Activated effector memory CD4-positive, alpha-beta T cell treated with anti-CD3 and anti-CD28 coated beads, Interleukin-2, amount 50 U/mL, for 16 hours (primary cell): ENCODE measurements around the gene DXO.
"Not testable (repeated sequence)": the region's sequence is repeated elsewhere in the genome, so short reads cannot be mapped to it uniquely, and the experiment has no call there.

Experiments
- DNase-seq: peaks from one replicate; pipeline ENCODE4 v3.0.0-alpha.2; 2020

Gene DXO

GRCh38 chr6:31956796-31957195 is 15.1 kb downstream of the DXO start:
- DNase-seq, result no peak

- DNase-seq, result no peak
Observed at GRCh38 chr6:31954511-31954910, 17.4 kb downstream of the DXO start.

GRCh38 chr6:31952890-31953289 is 19.0 kb downstream of the DXO start:
- DNase-seq, result no peak

GRCh38 chr6:31952140-31952805 is 19.7 kb downstream of the DXO start:
- DNase-seq, result peak; percentile 75

- DNase-seq, result no peak
Observed at GRCh38 chr6:31949926-31950548, 21.9 kb downstream of the DXO start.

GRCh38 chr6:31948753-31949413 is 23.1 kb downstream of the DXO start:
- no peak for DNase-seq

GRCh38 chr6:31948306-31948705 is 23.6 kb downstream of the DXO start:
- DNase-seq, result no peak

GRCh38 chr6:31947864-31948263 is 24.1 kb downstream of the DXO start:
- DNase-seq, result no peak

GRCh38 chr6:31947070-31947675 is 24.8 kb downstream of the DXO start:
- no peak for DNase-seq

- no peak for DNase-seq
Observed at GRCh38 chr6:31946370-31946885, 25.5 kb downstream of the DXO start.

GRCh38 chr6:31945507-31946369 is 26.2 kb downstream of the DXO start, which contains the start of gene CFB:
Gene CFB, plus strand, starts transcription at chr6:31946095. Its CDS starts 127 bp downstream, at chr6:31946222.
- DNase-seq, result no peak

GRCh38 chr6:31945154-31945506 is 26.8 kb downstream of the DXO start:
- DNase-seq, result no peak

GRCh38 chr6:31943742-31944141 is 28.2 kb downstream of the DXO start:
- no peak for DNase-seq

GRCh38 chr6:31940256-31940664 is 31.7 kb downstream of the DXO start:
- no peak for DNase-seq

GRCh38 chr6:31935823-31936222 is 36.1 kb downstream of the DXO start:
- DNase-seq, result no peak

- DNase-seq, result no peak
Observed at GRCh38 chr6:31935021-31935420, 36.9 kb downstream of the DXO start.

GRCh38 chr6:31933537-31933936 is 38.4 kb downstream of the DXO start:
- DNase-seq, result no peak

- DNase-seq, result not testable (repeated sequence)
Observed at GRCh38 chr6:31932137-31932536, 39.8 kb downstream of the DXO start.

- DNase-seq, result no peak
Observed at GRCh38 chr6:31930962-31931361, 41.0 kb downstream of the DXO start.

- no peak for DNase-seq
Observed at GRCh38 chr6:31928672-31928939, 43.3 kb downstream of the DXO start.

- DNase-seq, result no peak
Observed at GRCh38 chr6:31927863-31928671, 43.9 kb downstream of the DXO start.

GRCh38 chr6:31927242-31927862 is 44.6 kb downstream of the DXO start, which contains the start of gene C2:
Gene C2, plus strand, starts transcription at chr6:31927717. Its CDS starts 36 bp downstream, at chr6:31927753.
- no peak for DNase-seq
